ENCODE results near the gene PDSS2.

DNA sequence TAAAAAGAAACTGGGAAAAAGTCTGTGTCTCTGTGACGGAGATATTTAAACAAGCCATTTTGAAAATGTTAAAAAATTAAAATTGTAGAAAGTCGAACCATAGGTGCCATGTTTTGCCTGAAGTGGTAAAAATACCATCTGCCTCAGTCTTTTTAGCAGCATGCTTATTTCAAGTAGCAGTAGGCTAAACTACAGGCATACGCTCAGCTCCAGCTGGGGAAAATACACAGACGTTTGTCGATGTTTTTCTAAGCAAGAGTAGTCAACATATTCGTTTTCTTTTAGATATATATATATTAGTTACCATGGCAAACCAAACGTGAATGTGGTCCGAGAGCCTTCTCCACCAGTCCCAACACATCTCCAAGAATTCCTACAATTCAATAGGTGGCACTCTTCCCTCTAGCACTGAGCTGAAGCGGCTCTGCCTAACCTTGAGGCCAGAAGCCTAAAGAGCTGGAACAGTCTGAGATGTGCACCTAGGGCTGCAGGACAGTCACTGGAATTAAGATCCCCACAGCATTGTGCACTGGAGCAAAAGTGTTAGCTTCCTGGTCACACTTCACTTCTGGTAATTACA is 273.9 kb downstream of the PDSS2 start:
- no peak for TF ChIP-seq POLR2A (IDR thresholded peaks at IDR 0.05)
- TF ChIP-seq, protein P1, sequence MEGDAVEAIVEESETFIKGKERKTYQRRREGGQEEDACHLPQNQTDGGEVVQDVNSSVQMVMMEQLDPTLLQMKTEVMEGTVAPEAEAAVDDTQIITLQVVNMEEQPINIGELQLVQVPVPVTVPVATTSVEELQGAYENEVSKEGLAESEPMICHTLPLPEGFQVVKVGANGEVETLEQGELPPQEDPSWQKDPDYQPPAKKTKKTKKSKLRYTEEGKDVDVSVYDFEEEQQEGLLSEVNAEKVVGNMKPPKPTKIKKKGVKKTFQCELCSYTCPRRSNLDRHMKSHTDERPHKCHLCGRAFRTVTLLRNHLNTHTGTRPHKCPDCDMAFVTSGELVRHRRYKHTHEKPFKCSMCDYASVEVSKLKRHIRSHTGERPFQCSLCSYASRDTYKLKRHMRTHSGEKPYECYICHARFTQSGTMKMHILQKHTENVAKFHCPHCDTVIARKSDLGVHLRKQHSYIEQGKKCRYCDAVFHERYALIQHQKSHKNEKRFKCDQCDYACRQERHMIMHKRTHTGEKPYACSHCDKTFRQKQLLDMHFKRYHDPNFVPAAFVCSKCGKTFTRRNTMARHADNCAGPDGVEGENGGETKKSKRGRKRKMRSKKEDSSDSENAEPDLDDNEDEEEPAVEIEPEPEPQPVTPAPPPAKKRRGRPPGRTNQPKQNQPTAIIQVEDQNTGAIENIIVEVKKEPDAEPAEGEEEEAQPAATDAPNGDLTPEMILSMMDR (IDR thresholded peaks at IDR 0.05): peak in 3 of 7 experiments; percentile 9 to 11 (median 11)

Measured in body of pancreas (tissue), 4 donors.